ENCODE measurements around the gene TMEM132A. TPM values are rescaled to one million over a fixed set of nuclear protein-coding genes. Genes with fewer than 3 reads are reported as not detected.

TMEM132A gene
- total and polyA plus RNA-seq, 10 of the 15 experiments (the other 5 are each of a cell fraction or from before 2014, with no cell fraction given), result 0.16 to 25.0 (median 4.3) TPM

DNA sequence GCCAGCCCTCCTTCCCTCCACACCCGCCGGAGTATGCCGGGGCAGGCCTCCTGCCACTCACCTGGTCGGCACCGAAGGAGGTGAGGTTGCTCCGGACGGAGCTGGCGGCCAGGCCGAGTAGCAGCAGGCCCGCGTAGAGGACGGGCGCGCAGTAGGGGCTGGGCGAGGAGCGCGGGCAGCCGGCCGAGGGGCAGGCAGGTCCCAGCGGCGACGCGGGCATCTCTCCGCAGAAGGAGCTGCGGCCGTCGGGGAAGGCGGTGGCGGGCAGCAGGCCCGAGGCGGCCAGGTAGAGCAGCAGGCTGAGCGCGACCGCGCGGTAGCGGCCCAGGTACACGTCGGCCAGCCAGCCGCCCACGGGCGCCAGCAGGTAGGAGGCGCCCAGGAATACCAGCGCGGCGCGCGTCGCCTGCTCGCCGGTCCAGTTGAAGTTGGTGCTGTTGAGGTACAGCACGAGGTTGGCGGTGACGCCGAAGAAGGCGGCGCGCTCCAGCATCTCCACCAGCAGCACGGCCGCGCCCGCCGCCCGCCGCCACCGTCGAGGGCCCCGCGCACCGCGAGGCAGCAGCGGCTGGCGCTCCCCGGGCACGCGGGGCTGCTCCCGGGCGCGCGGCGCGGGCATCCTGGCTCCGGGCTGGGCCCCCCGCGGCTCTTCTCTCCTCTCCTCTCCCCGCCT lies 26.8 kb downstream of the TMEM132A start (continued):
- TF ChIP-seq BHLHE40 (IDR thresholded peaks at IDR 0.05; ENCODE audit: borderline replicate concordance in 1 of 2, low read depth in 2 of 2, low read length in 1 of 2) (peak in 1 of 2 experiments; percentile 50; a peak in 1 of 4 replicates), SMAD1 (IDR thresholded peaks at IDR 0.05; ENCODE audit: low read depth, partially characterized antibody) (no peak), ASH2L (IDR thresholded peaks at IDR 0.05; ENCODE audit: borderline replicate concordance, low read depth) (no peak), SMARCA5 (IDR thresholded peaks at IDR 0.05) (0 out of 2 replicates have a peak, but pooled peaks have one; percentile 76), POU2F2 (IDR thresholded peaks at IDR 0.05; ENCODE audit: borderline replicate concordance, low read depth, low read length) (no peak), RCOR1 (conservative IDR thresholded peaks at IDR 0.05; ENCODE audit: low read depth, low read length) (no peak), ZBTB33 (IDR thresholded peaks at IDR 0.05) (no peak), SIX5 (IDR thresholded peaks at IDR 0.05; ENCODE audit: low read depth, low read length, severe bottlenecking) (no peak), ZNF207 (IDR thresholded peaks at IDR 0.05; ENCODE audit: borderline replicate concordance) (peak; percentile 24; the same call in 1 of the 2 replicates), DPF2 (IDR thresholded peaks at IDR 0.05) (peak; percentile 68), SKIL (IDR thresholded peaks at IDR 0.05; ENCODE audit: low read depth, poor library complexity, severe bottlenecking) (no peak), BCL11A (IDR thresholded peaks at IDR 0.05; ENCODE audit: low read depth, low read length) (no peak), TBL1XR1 (IDR thresholded peaks at IDR 0.05; ENCODE audit: low read depth, low read length) (no peak), RB1 (IDR thresholded peaks at IDR 0.05; ENCODE audit: borderline replicate concordance) (0 out of 2 replicates have a peak, but pooled peaks have one; percentile 52), GATAD2B (conservative IDR thresholded peaks at IDR 0.05; ENCODE audit: low read depth) (peak; percentile 63), NR2F1 (conservative IDR thresholded peaks at IDR 0.05) (no peak), CREM (IDR thresholded peaks at IDR 0.05; ENCODE audit: low read depth) (0 out of 2 replicates have a peak, but pooled peaks have one; percentile 20), PBX3 (IDR thresholded peaks at IDR 0.05; ENCODE audit: insufficient replicate concordance, low read depth, low read length) (peak; percentile 14), POLR2A (IDR thresholded peaks at IDR 0.05; ENCODE audit: low read depth, low read length) (peak; percentile 73), LARP7 (IDR thresholded peaks at IDR 0.05) (peak; percentile 90), EGR1 (IDR thresholded peaks at IDR 0.05; ENCODE audit: borderline replicate concordance in 1 of 2, low read depth in 2 of 2, low read length in 2 of 2) (peak in 1 of 2 experiments; percentile 72; a peak in 2 of 3 replicates), ZBED1 (IDR thresholded peaks at IDR 0.05; ENCODE audit: borderline replicate concordance) (no peak), YY1 (IDR thresholded peaks at IDR 0.05; ENCODE audit: low read depth, low read length) (0 out of 2 replicates have a peak, but pooled peaks have one; percentile 19)
- TF ChIP-seq, protein P1, sequence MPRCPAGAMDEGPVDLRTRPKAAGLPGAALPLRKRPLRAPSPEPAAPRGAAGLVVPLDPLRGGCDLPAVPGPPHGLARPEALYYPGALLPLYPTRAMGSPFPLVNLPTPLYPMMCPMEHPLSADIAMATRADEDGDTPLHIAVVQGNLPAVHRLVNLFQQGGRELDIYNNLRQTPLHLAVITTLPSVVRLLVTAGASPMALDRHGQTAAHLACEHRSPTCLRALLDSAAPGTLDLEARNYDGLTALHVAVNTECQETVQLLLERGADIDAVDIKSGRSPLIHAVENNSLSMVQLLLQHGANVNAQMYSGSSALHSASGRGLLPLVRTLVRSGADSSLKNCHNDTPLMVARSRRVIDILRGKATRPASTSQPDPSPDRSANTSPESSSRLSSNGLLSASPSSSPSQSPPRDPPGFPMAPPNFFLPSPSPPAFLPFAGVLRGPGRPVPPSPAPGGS (IDR thresholded peaks at IDR 0.05; ENCODE audit: borderline replicate concordance, insufficient read depth, low read depth, low read length, poor library complexity, severe bottlenecking), result peak; percentile 27
